ENCODE results near the gene CIAO2B. TPM values are rescaled to one million over a fixed set of nuclear protein-coding genes. Genes with fewer than 3 reads are reported as not detected.
"Not testable (repeated sequence)": the region's sequence is repeated elsewhere in the genome, so short reads cannot be mapped to it uniquely, and the experiment has no call there.

Gene CIAO2B
- total RNA-seq, 4 donors from 2014 or later: 83.1 to 101 (median 95.5) TPM

DNA sequence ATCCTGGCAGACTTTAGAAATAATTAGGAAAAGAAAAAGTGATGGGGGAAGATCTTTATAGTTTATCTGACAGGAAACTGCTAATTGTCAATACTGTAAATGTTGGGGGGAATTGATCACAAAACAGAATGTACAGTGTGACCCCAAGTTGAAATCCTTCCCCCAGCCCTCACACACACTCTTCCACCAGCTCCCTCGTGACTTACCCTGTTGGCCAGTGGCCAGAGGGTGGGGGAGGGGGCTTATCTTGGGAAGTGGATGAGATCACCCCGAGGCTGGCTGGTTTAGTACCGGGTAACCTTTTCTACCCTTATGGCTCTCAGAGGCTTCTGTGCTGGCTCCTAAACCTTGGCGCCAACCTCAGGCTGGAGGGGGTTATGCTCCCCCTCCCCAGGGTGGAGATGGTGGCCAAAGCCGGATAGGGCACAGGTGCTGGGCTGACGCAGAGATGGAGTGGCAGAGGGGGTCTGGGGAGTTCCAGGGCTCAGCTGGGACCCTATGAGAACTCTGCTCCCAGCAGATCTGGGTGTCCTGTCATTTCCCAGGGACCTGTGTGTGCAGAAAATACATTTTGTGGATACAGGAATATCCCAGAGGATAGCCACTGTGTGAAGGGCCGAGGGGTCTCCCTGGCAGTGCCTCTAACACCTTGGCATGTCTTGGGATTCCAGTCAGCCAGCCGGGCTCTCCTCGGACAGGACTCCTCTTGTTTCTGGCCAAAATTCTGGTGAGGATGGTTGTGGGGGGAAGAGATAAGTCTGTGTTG lies 34.1 kb downstream of the CIAO2B start:
- TF ChIP-seq, protein P1, sequence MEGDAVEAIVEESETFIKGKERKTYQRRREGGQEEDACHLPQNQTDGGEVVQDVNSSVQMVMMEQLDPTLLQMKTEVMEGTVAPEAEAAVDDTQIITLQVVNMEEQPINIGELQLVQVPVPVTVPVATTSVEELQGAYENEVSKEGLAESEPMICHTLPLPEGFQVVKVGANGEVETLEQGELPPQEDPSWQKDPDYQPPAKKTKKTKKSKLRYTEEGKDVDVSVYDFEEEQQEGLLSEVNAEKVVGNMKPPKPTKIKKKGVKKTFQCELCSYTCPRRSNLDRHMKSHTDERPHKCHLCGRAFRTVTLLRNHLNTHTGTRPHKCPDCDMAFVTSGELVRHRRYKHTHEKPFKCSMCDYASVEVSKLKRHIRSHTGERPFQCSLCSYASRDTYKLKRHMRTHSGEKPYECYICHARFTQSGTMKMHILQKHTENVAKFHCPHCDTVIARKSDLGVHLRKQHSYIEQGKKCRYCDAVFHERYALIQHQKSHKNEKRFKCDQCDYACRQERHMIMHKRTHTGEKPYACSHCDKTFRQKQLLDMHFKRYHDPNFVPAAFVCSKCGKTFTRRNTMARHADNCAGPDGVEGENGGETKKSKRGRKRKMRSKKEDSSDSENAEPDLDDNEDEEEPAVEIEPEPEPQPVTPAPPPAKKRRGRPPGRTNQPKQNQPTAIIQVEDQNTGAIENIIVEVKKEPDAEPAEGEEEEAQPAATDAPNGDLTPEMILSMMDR (IDR thresholded peaks at IDR 0.05): no peak
- peak; percentile 71 to 74 for TF ChIP-seq POLR2AphosphoS5 (IDR thresholded peaks at IDR 0.05)
- Histone ChIP-seq H3K4me1 (peaks cover 38 to 88% (median 81%) of the 10 kb centered on the region in 4 donors), H3K4me3 (no peak overlapping the region), H3K36me3 (no peaks in the 10 kb centered on the region), H3K27ac (replicated peaks in 1 of 4) (peak overlapping the region; percentile 86 to 91 (median 90)), H3K27me3 (no peaks in the 10 kb centered on the region), H3K9me3 (no peaks in the 10 kb centered on the region)
- 22% methylated on average over 8 of the region's 9 CpGs for WGBS
- intact Hi-C loops (cut with DNase I): loop anchor here (5.0 kb wide), 1 partner anchor 257 kb away; the partner anchor contains the start of genes FBXL8 and TRADD
- DNase-seq (ENCODE audit: extremely low spot score): no peak

DNA sequence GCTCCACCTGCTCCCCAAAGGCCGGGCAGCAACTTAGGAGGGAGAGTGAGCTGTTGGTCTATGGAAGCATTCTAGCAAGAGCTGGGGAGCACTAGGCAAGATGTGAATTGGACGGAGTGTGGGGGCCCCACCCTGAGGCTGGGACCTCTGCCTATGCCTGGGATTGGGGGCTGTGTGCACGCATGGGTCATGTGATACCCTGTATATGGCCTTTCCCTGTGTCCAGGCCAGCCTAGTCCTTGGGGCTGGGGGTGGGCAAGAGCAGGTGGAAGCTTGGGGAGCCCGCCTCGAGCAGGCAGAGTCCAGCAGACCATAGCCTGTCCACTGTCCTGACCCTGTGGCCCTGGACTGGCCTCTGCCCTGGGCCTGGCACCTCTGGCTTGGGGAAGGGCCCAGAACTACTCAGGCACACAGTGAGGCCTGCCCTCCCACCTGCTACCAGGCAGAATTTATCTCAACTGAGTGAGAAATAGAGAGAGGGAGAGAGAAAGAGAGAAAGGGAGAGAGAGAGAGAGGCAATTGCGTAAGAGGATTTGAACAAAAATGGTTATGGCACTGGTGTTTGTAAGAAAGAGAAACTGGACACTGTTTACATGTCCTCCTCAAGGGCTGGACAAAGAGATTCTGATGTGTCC lies 34.8 kb downstream of the CIAO2B start:
- WGBS: 69% methylated on average over 4 of the region's 6 CpGs
- intact Hi-C loops (cut with DNase I): loop anchor here (5.0 kb wide), 1 partner anchor 258 kb away; the partner anchor contains the start of genes FBXL8 and TRADD
- no peak overlapping the region for H3K4me3 ChIP-seq
- H3K27me3 ChIP-seq: no peaks in the 10 kb centered on the region
- TF ChIP-seq, protein P1 (IDR thresholded peaks at IDR 0.05): no peak
- peaks cover 38 to 81% (median 75%) of the 10 kb centered on the region in 4 donors for H3K4me1 ChIP-seq
- peak overlapping the region; percentile 86 to 91 (median 90) for H3K27ac ChIP-seq (replicated peaks in 1 of 4)
- no peaks in the 10 kb centered on the region for H3K36me3 ChIP-seq
- no peaks in the 10 kb centered on the region for H3K9me3 ChIP-seq
- no peak for DNase-seq (ENCODE audit: extremely low spot score)

DNA sequence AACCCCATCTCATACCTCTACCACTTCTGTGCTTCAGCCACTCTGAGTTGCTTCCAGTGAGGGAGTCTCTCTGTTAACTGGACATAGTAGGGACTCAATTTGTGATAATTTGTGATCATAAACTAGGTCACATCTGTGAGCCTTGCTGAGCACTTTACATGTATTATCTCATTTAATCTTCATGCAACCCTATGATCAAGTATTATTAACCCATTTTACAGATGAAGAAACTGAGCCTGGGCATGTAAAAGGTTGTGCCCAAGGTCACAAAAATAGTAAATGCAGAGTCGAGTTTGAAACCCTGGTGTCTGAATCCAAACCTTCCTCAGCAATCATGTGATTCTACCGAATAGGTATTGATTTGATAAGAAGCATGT lies 35.3 kb downstream of the CIAO2B start:
- TF ChIP-seq, protein P1 (IDR thresholded peaks at IDR 0.05): no peak
- TF ChIP-seq POLR2A (IDR thresholded peaks at IDR 0.05; ENCODE audit: low read depth): no peak
- TF ChIP-seq POLR2AphosphoS5 (IDR thresholded peaks at IDR 0.05): no peak
- TF ChIP-seq EP300 (IDR thresholded peaks at IDR 0.05): no peak

DNA sequence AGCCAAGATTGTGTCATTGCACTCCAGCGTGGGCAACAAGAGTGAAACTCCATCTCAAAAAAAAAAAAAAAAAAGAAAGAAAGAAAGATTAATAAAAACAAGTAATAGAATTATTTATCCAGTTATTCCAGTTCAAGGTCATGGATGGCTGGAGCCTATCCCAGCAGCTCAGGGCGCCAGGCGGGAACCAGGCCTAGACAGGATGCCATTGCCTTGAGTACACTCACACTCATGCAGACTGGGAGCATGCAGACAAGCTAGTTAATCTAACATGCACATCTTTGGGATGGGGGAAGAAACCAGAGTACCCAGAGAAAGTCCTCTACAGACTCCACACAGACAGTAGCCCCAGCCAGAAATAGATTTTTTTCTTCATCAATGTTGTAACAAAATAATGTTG lies 36.0 kb downstream of the CIAO2B start:
- H3K4me1 ChIP-seq: peaks cover 38 to 68% (median 63%) of the 10 kb centered on the region in 4 donors
- WGBS: 51% methylated on average over 3 of the region's 3 CpGs
- DNase-seq (ENCODE audit: extremely low spot score): no peak
- H3K36me3 ChIP-seq: no peaks in the 10 kb centered on the region
- no peaks in the 10 kb centered on the region for H3K9me3 ChIP-seq
- H3K27ac ChIP-seq (replicated peaks in 1 of 4): peak overlapping the region; percentile 86 to 91 (median 90)
- no peaks in the 10 kb centered on the region for H3K27me3 ChIP-seq
- intact Hi-C loops (cut with DNase I): loop anchor here (5.0 kb wide), 1 partner anchor 259 kb away; the partner anchor contains the start of genes FBXL8 and TRADD
- H3K4me3 ChIP-seq: no peak overlapping the region
- TF ChIP-seq, protein P1 (IDR thresholded peaks at IDR 0.05): no peak
- TF ChIP-seq POLR2A (IDR thresholded peaks at IDR 0.05; ENCODE audit: low read depth): no peak
- peak; percentile 15 to 43 for TF ChIP-seq POLR2AphosphoS5 (IDR thresholded peaks at IDR 0.05)
- TF ChIP-seq EP300 (IDR thresholded peaks at IDR 0.05): no peak

More for the DNA sequence above, 35.3 kb downstream of the CIAO2B start:
- no peak for DNase-seq (ENCODE audit: extremely low spot score)
- H3K27me3 ChIP-seq: no peaks in the 10 kb centered on the region
- H3K36me3 ChIP-seq: no peaks in the 10 kb centered on the region
- intact Hi-C loops (cut with DNase I): loop anchor here (5.0 kb wide), 1 partner anchor 258 kb away; the partner anchor contains the start of genes FBXL8 and TRADD
- H3K4me1 ChIP-seq: peaks cover 38 to 76% (median 70%) of the 10 kb centered on the region in 4 donors
- H3K4me3 ChIP-seq: no peak overlapping the region
- 86% methylated on average over 2 of the region's 2 CpGs for WGBS
- peak overlapping the region; percentile 86 to 91 (median 90) for H3K27ac ChIP-seq (replicated peaks in 1 of 4)
- H3K9me3 ChIP-seq: no peaks in the 10 kb centered on the region

DNA sequence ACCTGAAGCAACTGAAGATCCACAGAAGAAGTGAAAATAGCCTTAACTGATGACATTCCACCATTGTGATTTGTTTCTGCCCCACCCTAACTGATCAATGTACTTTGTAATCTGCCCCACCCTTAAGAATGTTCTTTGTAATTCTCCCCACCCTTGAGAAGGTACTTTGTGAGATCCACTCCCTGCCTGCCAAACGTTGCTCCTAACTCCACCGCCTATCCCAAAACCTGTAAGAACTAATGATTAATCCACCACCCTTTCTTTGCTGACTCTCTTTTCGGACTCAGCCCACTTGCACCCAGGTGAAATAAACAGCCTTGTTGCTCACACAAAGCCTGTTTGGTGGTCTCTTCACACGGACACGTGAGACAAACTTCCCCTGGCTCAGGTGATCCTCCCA lies 37.5 kb downstream of the CIAO2B start:
- 71% methylated on average over 5 of the region's 5 CpGs for WGBS
- not testable (repeated sequence) for H3K9me3 ChIP-seq; H3K27me3 ChIP-seq; H3K36me3 ChIP-seq; DNase-seq (ENCODE audit: extremely low spot score); H3K4me3 ChIP-seq
- intact Hi-C loops (cut with DNase I): loop anchor here (5.0 kb wide), 1 partner anchor 261 kb away; the partner anchor contains the start of genes FBXL8 and TRADD
- H3K4me1 ChIP-seq: peaks cover 33 to 53% (median 48%) of the 10 kb centered on the region in 4 donors
- H3K27ac ChIP-seq (replicated peaks in 1 of 4): peak overlapping the region in 1 of 4 donors; percentile 58

Measured in esophagus muscularis mucosa (tissue), 4 donors.